Coronary artery (tissue), 2 donors: ENCODE results near the gene LDB3.

ENCODE experiments used
- DNase-seq: peaks from one replicate; pipeline ENCODE4 v3.0.0-alpha.2; 2017; ENCODE audit warnings: low spot score
- H3K27ac ChIP-seq, 2 donors: fragments of 200-600 bp; sonication (generic); one replicate each; pipeline ENCODE4 v1.5.1; 2016 to 2019
- H3K4me3 ChIP-seq: fragments of 200-600 bp; sonication (generic); 2 replicates; pipeline ENCODE4 v1.5.1; 2016; ENCODE audit warnings: mild to moderate bottlenecking, moderate library complexity
- CTCF ChIP-seq: fragments of 200-600 bp; sonication (generic); IDR thresholded peaks from one replicate; pipeline ENCODE4 v1.5.1; 2019; ENCODE audit warnings: antibody characterized with exemption

LDB3 gene

GRCh38 chr10:86651631-86652331 is 16.5 kb upstream of the LDB3 start:
- Histone ChIP-seq H3K27ac (no peak overlapping the region), H3K4me3 (no peak overlapping the region)
- no peak for TF ChIP-seq CTCF
- no peak for DNase-seq

- TF ChIP-seq CTCF = no peak
- Histone ChIP-seq H3K27ac (no peak overlapping the region), H3K4me3 (no peak overlapping the region)
- no peak for DNase-seq
Measured at GRCh38 chr10:86652361-86653202, 15.7 kb upstream of the LDB3 start.

- DNase-seq = peak; percentile 35
- H3K27ac ChIP-seq = no peak overlapping the region
- H3K4me3 ChIP-seq = no peak overlapping the region
- TF ChIP-seq CTCF = no peak
Measured at GRCh38 chr10:86653379-86653778, 14.9 kb upstream of the LDB3 start.

- Histone ChIP-seq H3K4me3 (no peak overlapping the region), H3K27ac (no peak overlapping the region)
- TF ChIP-seq CTCF = no peak
- DNase-seq = peak; percentile 55
Measured at GRCh38 chr10:86653987-86654386, 14.3 kb upstream of the LDB3 start.

GRCh38 chr10:86654411-86655172 is 13.7 kb upstream of the LDB3 start, which contains the start of gene OPN4:
TSS of gene OPN4 (plus strand) at chr10:86654547. CDS start at chr10:86654784, 237 bp downstream.
- TF ChIP-seq CTCF = no peak
- Histone ChIP-seq H3K27ac (no peak within 1 kb of the TSS), H3K4me3 (no peak within 1 kb of the TSS)
- peak; percentile 53 for DNase-seq

- Histone ChIP-seq H3K4me3 (no peak overlapping the region), H3K27ac (no peak overlapping the region)
- peak; percentile 58 for DNase-seq
- TF ChIP-seq CTCF = no peak
Measured at GRCh38 chr10:86655173-86655540, 13.2 kb upstream of the LDB3 start.
